HEK293 (cell line): ENCODE results near the gene TSTD1.

Source experiments
- CTCF ChIA-PET: fragments of 350-600 bp; formaldehyde crosslinking; extraction: SDS; loops from one replicate; lab custom pipeline; 2021; ENCODE audit warnings: antibody characterized with exemption; lab: Yijun Ruan, JAX
- POLR2A ChIA-PET: fragments of 300-600 bp; formaldehyde crosslinking; extraction: SDS; loops from one replicate; lab custom pipeline; 2020; ENCODE audit warnings: antibody characterized with exemption, inconsistent platforms; lab: Yijun Ruan, JAX
- H3K27ac ChIP-seq: fragments of 200-500 bp; sonication (Bioruptor generic); 2 replicates; pipeline ENCODE4 v1.5.1; 2014; ENCODE audit warnings: low read depth, low read length, control low read depth, inconsistent platforms; ENCODE audit errors: extremely low read depth
- H3K36me3 ChIP-seq, 2 experiments: fragments of 200-500 bp in 1 of 2; sonication (Bioruptor generic) in 1 of 2; 1 replicate in 1 of 2; 2 replicates in 1 of 2; pipeline ENCODE4 v1.5.1; 2014 to 2017; ENCODE audit warnings: inconsistent platforms in 2 of 2, low read length in 2 of 2; ENCODE audit not compliant: control insufficient read depth in 2 of 2, insufficient read depth in 1 of 2
- H3K4me1 ChIP-seq: fragments of 200-500 bp; sonication (Bioruptor generic); 2 replicates; pipeline ENCODE4 v1.5.1; 2014; ENCODE audit warnings: mild to moderate bottlenecking, low read length, inconsistent platforms; ENCODE audit not compliant: control insufficient read depth, insufficient read depth
- H3K4me3 ChIP-seq: 2 replicates; pipeline ENCODE4 v1.5.1; 2011; ENCODE audit warnings: low read depth, mild to moderate bottlenecking, control low read depth, low read length, moderate library complexity
- H3K9me3 ChIP-seq: fragments of 200-500 bp; sonication (Bioruptor generic); 2 replicates; pipeline ENCODE4 v1.5.1; 2014; ENCODE audit warnings: low read depth, low read length, inconsistent platforms; ENCODE audit not compliant: control insufficient read depth, insufficient read depth
- ELK4 ChIP-seq: IDR thresholded peaks from 2 replicates; pipeline ENCODE4 v1.6.1; 2011; ENCODE audit warnings: mild to moderate bottlenecking, low read depth, low read length, borderline replicate concordance
- FEZF1 ChIP-seq: fragments of 450-650 bp; formaldehyde crosslinking; IDR thresholded peaks from 2 replicates; pipeline ENCODE4 v1.5.1; 2016; ENCODE audit warnings: missing biosample characterization, missing genetic modification characterization
- GLI4 ChIP-seq: fragments of 450-650 bp; formaldehyde crosslinking; IDR thresholded peaks from 2 replicates; pipeline ENCODE4 v1.5.1; 2016; ENCODE audit warnings: missing biosample characterization, missing genetic modification characterization
- HOXA7 ChIP-seq: sonication (generic); formaldehyde crosslinking; IDR thresholded peaks from 2 replicates; pipeline ENCODE4 v1.8.1; 2022; ENCODE audit warnings: missing genetic modification reagents, borderline replicate concordance
- PRDM1 ChIP-seq: fragments of 450-650 bp; formaldehyde crosslinking; IDR thresholded peaks from 2 replicates; pipeline ENCODE4; 2016; ENCODE audit warnings: missing biosample characterization, missing genetic modification characterization
- PRDM10 ChIP-seq: fragments of 450-650 bp; formaldehyde crosslinking; IDR thresholded peaks from 2 replicates; pipeline ENCODE4 v1.5.1; 2016; ENCODE audit warnings: missing biosample characterization, missing genetic modification characterization
- YY1 ChIP-seq: fragments of 450-650 bp; formaldehyde crosslinking; IDR thresholded peaks from 2 replicates; pipeline ENCODE4 v1.5.1; 2018; ENCODE audit warnings: missing biosample characterization, missing genetic modification characterization
- ZBTB20 ChIP-seq: fragments of 450-650 bp; formaldehyde crosslinking; IDR thresholded peaks from 2 replicates; pipeline ENCODE4 v1.5.1; 2016; ENCODE audit warnings: missing biosample characterization, missing genetic modification characterization
- ZBTB21 ChIP-seq: fragments of 450-650 bp; formaldehyde crosslinking; IDR thresholded peaks from 2 replicates; pipeline ENCODE4 v1.5.1; 2017; ENCODE audit warnings: missing biosample characterization, missing genetic modification characterization
- ZNF10 ChIP-seq: fragments of 450-650 bp; formaldehyde crosslinking; IDR thresholded peaks from 2 replicates; pipeline ENCODE4 v1.5.1; 2017; ENCODE audit warnings: missing biosample characterization, missing genetic modification characterization
- ZNF138 ChIP-seq: fragments of 450-650 bp; formaldehyde crosslinking; IDR thresholded peaks from 2 replicates; pipeline ENCODE4 v1.5.1; 2016; ENCODE audit warnings: missing biosample characterization, missing genetic modification characterization, borderline replicate concordance
- ZNF175 ChIP-seq: fragments of 450-650 bp; formaldehyde crosslinking; IDR thresholded peaks from 2 replicates; pipeline ENCODE4 v1.5.1; 2016; ENCODE audit warnings: missing biosample characterization, missing genetic modification characterization
- ZNF184 ChIP-seq: fragments of 450-650 bp; IDR thresholded peaks from 2 replicates; pipeline ENCODE4 v1.5.1; 2018; ENCODE audit warnings: missing biosample characterization, mild to moderate bottlenecking, missing genetic modification characterization
- ZNF2 ChIP-seq: fragments of 450-650 bp; formaldehyde crosslinking; IDR thresholded peaks from 2 replicates; pipeline ENCODE4 v1.5.1; 2016; ENCODE audit warnings: missing biosample characterization, missing genetic modification characterization
- ZNF214 ChIP-seq: fragments of 450-650 bp; formaldehyde crosslinking; IDR thresholded peaks from 2 replicates; pipeline ENCODE4 v1.5.1; 2017; ENCODE audit warnings: missing biosample characterization, mild to moderate bottlenecking, missing genetic modification characterization, borderline replicate concordance
- ZNF274 ChIP-seq, 2 experiments: fragments of 200-500 bp in 1 of 2; fragments of 450-650 bp in 1 of 2; sonication (Bioruptor generic) in 1 of 2; formaldehyde crosslinking in 1 of 2; IDR thresholded peaks; 2 replicates each; pipeline versions ENCODE4 v1.5.1 to v1.6.1; 2014 to 2016; ENCODE audit warnings: borderline replicate concordance in 1 of 2, inconsistent platforms in 1 of 2, low read length in 1 of 2, missing biosample characterization in 1 of 2, missing genetic modification characterization in 1 of 2
- ZNF324 ChIP-seq: fragments of 450-650 bp; formaldehyde crosslinking; IDR thresholded peaks from 2 replicates; pipeline ENCODE4 v1.5.1; 2016; ENCODE audit warnings: missing biosample characterization, missing genetic modification characterization
- ZNF366 ChIP-seq: fragments of 450-650 bp; formaldehyde crosslinking; conservative IDR thresholded peaks from 2 replicates; pipeline ENCODE4 v1.5.1; 2016; ENCODE audit warnings: missing biosample characterization, missing genetic modification characterization
- ZNF394 ChIP-seq: fragments of 450-650 bp; formaldehyde crosslinking; IDR thresholded peaks from 2 replicates; pipeline ENCODE4 v1.5.1; 2016; ENCODE audit warnings: missing biosample characterization, missing genetic modification characterization, mild to moderate bottlenecking, moderate library complexity, borderline replicate concordance
- ZNF510 ChIP-seq: fragments of 450-650 bp; formaldehyde crosslinking; IDR thresholded peaks from 2 replicates; pipeline ENCODE4 v1.5.1; 2018; ENCODE audit warnings: mild to moderate bottlenecking, missing genetic modification characterization, missing biosample characterization; ENCODE audit not compliant: insufficient replicate concordance
- ZNF585B ChIP-seq: fragments of 450-650 bp; formaldehyde crosslinking; IDR thresholded peaks from 2 replicates; pipeline ENCODE4 v1.5.1; 2016; ENCODE audit warnings: missing biosample characterization, missing genetic modification characterization
- ZNF596 ChIP-seq: fragments of 450-650 bp; IDR thresholded peaks from 2 replicates; pipeline ENCODE4 v1.5.0; 2018; ENCODE audit warnings: missing biosample characterization, mild to moderate bottlenecking, missing genetic modification characterization, moderate library complexity
- ZNF621 ChIP-seq: fragments of 450-650 bp; formaldehyde crosslinking; IDR thresholded peaks from 2 replicates; pipeline ENCODE4 v1.5.1; 2017; ENCODE audit warnings: missing biosample characterization, missing genetic modification characterization
- ZNF658 ChIP-seq: fragments of 450-650 bp; formaldehyde crosslinking; IDR thresholded peaks from 2 replicates; pipeline ENCODE4; 2016; ENCODE audit warnings: missing biosample characterization, missing genetic modification characterization
- ZNF701 ChIP-seq: fragments of 450-650 bp; formaldehyde crosslinking; IDR thresholded peaks from 2 replicates; pipeline ENCODE4 v1.5.1; 2016; ENCODE audit warnings: missing biosample characterization, missing genetic modification characterization
- ZNF747 ChIP-seq: fragments of 450-650 bp; formaldehyde crosslinking; IDR thresholded peaks from 2 replicates; pipeline ENCODE4 v1.5.1; 2016; ENCODE audit warnings: missing biosample characterization, missing genetic modification characterization
- ZNF830 ChIP-seq: fragments of 450-650 bp; IDR thresholded peaks from 2 replicates; pipeline ENCODE4 v1.5.0; 2018; ENCODE audit warnings: missing biosample characterization, missing genetic modification characterization, low read depth, mild to moderate bottlenecking, moderate library complexity
- ZSCAN16 ChIP-seq: fragments of 450-650 bp; formaldehyde crosslinking; IDR thresholded peaks from 2 replicates; pipeline ENCODE4 v1.5.1; 2016; ENCODE audit warnings: missing biosample characterization, missing genetic modification characterization
- ZXDB ChIP-seq: fragments of 450-650 bp; formaldehyde crosslinking; IDR thresholded peaks from 2 replicates; pipeline ENCODE4 v1.5.1; 2016; ENCODE audit warnings: missing biosample characterization, missing genetic modification characterization
- TF ChIP-seq, protein P1 (sequence below): fragments of 450-650 bp; formaldehyde crosslinking; IDR thresholded peaks from 2 replicates; pipeline ENCODE4 v1.5.1; 2016; ENCODE audit warnings: missing biosample characterization, missing genetic modification characterization

Gene TSTD1

DNA sequence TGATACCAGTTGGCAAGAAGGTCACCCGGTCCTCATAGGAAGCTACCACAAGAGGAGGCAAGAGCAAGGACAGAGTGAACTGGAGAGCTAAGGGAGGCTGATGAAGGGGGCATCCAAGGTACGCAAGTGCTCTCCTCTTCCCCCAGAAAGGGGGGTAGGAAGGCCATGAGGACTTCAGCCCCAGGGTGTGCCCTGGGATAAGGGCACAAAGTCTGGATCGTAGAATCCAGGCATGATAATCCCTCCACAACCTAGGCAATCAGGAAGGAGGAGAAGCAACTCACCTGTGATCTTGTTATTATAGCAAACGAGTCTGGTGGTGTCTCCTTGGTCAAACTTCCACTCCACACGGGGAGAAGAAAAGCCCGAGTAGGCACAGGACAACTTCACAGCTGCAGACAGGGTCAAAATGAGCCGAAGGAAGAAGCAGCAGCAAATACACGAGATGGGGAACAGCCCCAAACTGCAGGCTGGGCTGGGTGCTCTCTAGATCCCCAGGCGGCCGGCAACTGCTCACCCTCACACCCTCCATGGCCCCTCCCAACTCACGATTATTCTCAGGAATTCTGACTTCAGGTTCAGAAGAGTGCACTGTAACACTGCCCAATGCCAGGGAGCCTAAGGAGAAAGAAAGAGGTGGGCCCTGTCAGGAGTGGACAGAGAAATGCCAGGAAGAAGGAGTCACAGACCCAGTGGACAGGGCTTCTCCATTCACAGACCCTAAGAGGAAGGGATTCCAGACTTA lies 37.9 kb downstream of the TSTD1 start:
- TF ChIP-seq ZNF138: no peak
- TF ChIP-seq, protein P1, sequence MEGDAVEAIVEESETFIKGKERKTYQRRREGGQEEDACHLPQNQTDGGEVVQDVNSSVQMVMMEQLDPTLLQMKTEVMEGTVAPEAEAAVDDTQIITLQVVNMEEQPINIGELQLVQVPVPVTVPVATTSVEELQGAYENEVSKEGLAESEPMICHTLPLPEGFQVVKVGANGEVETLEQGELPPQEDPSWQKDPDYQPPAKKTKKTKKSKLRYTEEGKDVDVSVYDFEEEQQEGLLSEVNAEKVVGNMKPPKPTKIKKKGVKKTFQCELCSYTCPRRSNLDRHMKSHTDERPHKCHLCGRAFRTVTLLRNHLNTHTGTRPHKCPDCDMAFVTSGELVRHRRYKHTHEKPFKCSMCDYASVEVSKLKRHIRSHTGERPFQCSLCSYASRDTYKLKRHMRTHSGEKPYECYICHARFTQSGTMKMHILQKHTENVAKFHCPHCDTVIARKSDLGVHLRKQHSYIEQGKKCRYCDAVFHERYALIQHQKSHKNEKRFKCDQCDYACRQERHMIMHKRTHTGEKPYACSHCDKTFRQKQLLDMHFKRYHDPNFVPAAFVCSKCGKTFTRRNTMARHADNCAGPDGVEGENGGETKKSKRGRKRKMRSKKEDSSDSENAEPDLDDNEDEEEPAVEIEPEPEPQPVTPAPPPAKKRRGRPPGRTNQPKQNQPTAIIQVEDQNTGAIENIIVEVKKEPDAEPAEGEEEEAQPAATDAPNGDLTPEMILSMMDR (tag by site-specific recombination): no peak
- TF ChIP-seq ZNF175 (tag by site-specific recombination): no peak
- no peak for TF ChIP-seq ZNF701 (tag by site-specific recombination)
- TF ChIP-seq ZSCAN16 (tag by site-specific recombination): no peak
- no peak for TF ChIP-seq ZBTB21 (tag by site-specific recombination)
- no peak for TF ChIP-seq ZNF621
- no peak for TF ChIP-seq ZNF510 (tag by site-specific recombination)
- TF ChIP-seq GLI4 (tag by site-specific recombination): no peak
- no peak for TF ChIP-seq PRDM1 (tag by site-specific recombination)
- no peak for TF ChIP-seq HOXA7 (CRISPR knock-in tag)
- TF ChIP-seq ELK4: no peak
- TF ChIP-seq ZNF596 (tag by site-specific recombination): no peak
- no peak for TF ChIP-seq ZNF830 (tag by site-specific recombination)
- TF ChIP-seq ZNF394 (tag by site-specific recombination): no peak
- no peak for TF ChIP-seq ZNF658 (tag by site-specific recombination)
- no peak for TF ChIP-seq ZNF10 (tag by site-specific recombination)
- TF ChIP-seq ZNF274 (IDR thresholded peaks at IDR 0.05; ENCODE audit: low read length): no peak
- no peak for TF ChIP-seq ZNF274 (tag by site-specific recombination; IDR thresholded peaks at IDR 0.05; ENCODE audit: borderline replicate concordance)
- no peak for TF ChIP-seq ZBTB20 (tag by site-specific recombination)
- POLR2A ChIA-PET: no interaction called here
- H3K9me3 ChIP-seq: no peaks in the 10 kb centered on the region
- no peak overlapping the region for H3K4me3 ChIP-seq
- H3K36me3 ChIP-seq: peaks cover 5 to 48% of the 10 kb centered on the region in 2 experiments
- peaks cover 5% of the 10 kb centered on the region for H3K4me1 ChIP-seq
- CTCF ChIA-PET: interaction anchor here (0.7 to 1.2 kb wide), 3 partner anchors 13 to 97 kb away, joined by 3 read pairs; partner anchors contain the start of gene KLHDC9
- H3K27ac ChIP-seq: no peak overlapping the region

- Histone ChIP-seq H3K9me3 (no peaks in the 10 kb centered on the region), H3K4me3 (no peak overlapping the region), H3K36me3 (peaks cover 5 to 48% of the 10 kb centered on the region in 2 experiments), H3K4me1 (peaks cover 5% of the 10 kb centered on the region), H3K27ac (no peak overlapping the region)
- ChIA-PET CTCF (interaction anchor here (0.6 kb wide), 1 partner anchor 159 kb away, joined by 9 read pairs; no protein-coding TSS in a partner anchor), POLR2A (no interaction called here)
- TF ChIP-seq FEZF1 (tag by site-specific recombination) (no peak), ZNF2 (tag by site-specific recombination) (no peak), YY1 (no peak), ZNF366 (no peak), ZNF830 (tag by site-specific recombination) (no peak), ZNF747 (tag by site-specific recombination) (no peak), PRDM10 (tag by site-specific recombination) (no peak), ZNF10 (tag by site-specific recombination) (no peak), ZNF324 (tag by site-specific recombination) (no peak), ZXDB (tag by site-specific recombination) (no peak), ZNF184 (tag by site-specific recombination) (no peak), ZNF214 (tag by site-specific recombination) (no peak), ZNF585B (tag by site-specific recombination) (no peak)
These were observed 39.4 kb downstream of the TSTD1 start for GRCh38 chr1:160999376-160999775.
